Activated naive CD8-positive, alpha-beta T cell (primary cell): ENCODE results near the gene CAV2.

Source experiments
- H3K27ac Mint-ChIP-seq: one replicate; pipeline ENCODE4 v1.8.0; 2021; ENCODE audit warnings: mixed read lengths
- H3K27me3 Mint-ChIP-seq: one replicate; pipeline ENCODE4 v1.8.0; 2021; ENCODE audit warnings: mixed read lengths
- H3K36me3 Mint-ChIP-seq: one replicate; pipeline ENCODE4 v1.8.0; 2021; ENCODE audit warnings: mixed read lengths
- H3K4me1 Mint-ChIP-seq: one replicate; pipeline ENCODE4 v1.8.0; 2021; ENCODE audit warnings: low read depth, mixed read lengths
- H3K4me3 Mint-ChIP-seq: one replicate; pipeline ENCODE4 v1.8.0; 2021; ENCODE audit warnings: mild to moderate bottlenecking, mixed read lengths
- H3K9me3 Mint-ChIP-seq: one replicate; pipeline ENCODE4 v1.8.0; 2021; ENCODE audit warnings: low read depth, mixed read lengths

The CAV2 gene

DNA sequence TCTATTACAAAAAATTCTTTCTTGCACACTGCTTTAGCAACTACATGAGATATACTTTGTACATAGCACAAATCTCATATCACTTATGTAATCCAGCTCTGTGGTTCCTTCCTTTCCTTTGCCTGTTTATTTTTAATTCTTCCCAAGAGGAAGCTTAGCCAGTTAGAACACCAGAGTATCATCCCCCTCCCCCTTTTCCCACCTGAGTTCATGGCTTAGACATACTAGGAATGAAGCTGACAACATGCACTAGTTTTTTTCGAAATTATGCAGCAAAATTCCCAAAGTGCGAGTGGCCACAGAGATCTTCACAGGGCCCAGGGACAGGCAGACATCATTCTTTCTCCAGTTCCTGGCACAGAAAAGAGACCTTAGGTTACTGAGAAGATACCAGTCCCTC is 43.1 kb downstream of the CAV2 start:
- H3K27me3 Mint-ChIP-seq: peaks cover 14% of the 10 kb centered on the region
- H3K4me1 Mint-ChIP-seq: no peaks in the 10 kb centered on the region
- H3K9me3 Mint-ChIP-seq: peaks cover 3% of the 10 kb centered on the region
- H3K4me3 Mint-ChIP-seq: no peak overlapping the region
- no peak overlapping the region for H3K27ac Mint-ChIP-seq
- peaks cover 2% of the 10 kb centered on the region for H3K36me3 Mint-ChIP-seq

DNA sequence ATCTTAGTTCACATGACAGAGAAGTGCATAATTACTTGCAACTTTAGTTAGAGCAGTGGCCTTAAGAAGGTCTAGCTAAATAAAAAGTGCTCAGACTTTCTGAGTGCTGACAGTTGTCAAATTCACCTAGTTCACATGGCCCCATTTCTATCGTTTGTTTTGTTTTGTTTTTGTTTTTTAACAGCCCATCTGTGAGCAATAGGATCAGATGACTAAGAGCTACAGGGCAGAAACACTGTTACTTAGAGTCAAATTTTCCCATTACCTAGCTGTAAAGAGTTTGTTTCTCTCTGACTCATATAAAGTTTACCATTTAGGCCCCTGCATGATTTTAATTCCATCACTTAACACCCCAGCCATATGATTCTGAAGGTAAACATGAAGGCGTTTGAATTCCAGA is 44.1 kb downstream of the CAV2 start:
- Mint-ChIP-seq H3K4me3 (no peak overlapping the region), H3K36me3 (peaks cover 2% of the 10 kb centered on the region), H3K27ac (no peak overlapping the region), H3K9me3 (peaks cover 3% of the 10 kb centered on the region), H3K27me3 (peaks cover 11% of the 10 kb centered on the region), H3K4me1 (no peaks in the 10 kb centered on the region)

DNA sequence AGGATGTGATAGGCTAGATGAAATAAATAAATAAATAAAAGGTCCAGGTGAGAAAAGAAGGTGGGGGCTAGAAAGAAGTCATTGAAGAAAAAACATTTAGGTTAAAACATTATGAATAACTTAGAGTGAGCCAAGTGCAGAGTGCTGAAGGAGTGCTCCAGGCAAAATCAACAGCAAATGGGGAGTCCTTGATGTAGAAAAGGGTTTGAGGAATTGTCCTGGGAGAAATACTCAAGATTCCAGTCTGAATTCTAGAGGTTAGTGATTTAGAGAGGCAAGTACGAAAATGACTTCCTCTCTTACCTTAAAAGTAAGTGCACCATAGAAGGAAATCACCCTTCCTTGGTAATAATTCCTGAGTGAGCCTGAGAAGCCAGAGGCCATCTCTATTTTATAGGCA is 44.9 kb downstream of the CAV2 start:
- no peaks in the 10 kb centered on the region for H3K4me1 Mint-ChIP-seq
- H3K27me3 Mint-ChIP-seq: peaks cover 11% of the 10 kb centered on the region
- no peak overlapping the region for H3K4me3 Mint-ChIP-seq
- H3K27ac Mint-ChIP-seq: no peak overlapping the region
- no peaks in the 10 kb centered on the region for H3K9me3 Mint-ChIP-seq
- H3K36me3 Mint-ChIP-seq: no peaks in the 10 kb centered on the region

DNA sequence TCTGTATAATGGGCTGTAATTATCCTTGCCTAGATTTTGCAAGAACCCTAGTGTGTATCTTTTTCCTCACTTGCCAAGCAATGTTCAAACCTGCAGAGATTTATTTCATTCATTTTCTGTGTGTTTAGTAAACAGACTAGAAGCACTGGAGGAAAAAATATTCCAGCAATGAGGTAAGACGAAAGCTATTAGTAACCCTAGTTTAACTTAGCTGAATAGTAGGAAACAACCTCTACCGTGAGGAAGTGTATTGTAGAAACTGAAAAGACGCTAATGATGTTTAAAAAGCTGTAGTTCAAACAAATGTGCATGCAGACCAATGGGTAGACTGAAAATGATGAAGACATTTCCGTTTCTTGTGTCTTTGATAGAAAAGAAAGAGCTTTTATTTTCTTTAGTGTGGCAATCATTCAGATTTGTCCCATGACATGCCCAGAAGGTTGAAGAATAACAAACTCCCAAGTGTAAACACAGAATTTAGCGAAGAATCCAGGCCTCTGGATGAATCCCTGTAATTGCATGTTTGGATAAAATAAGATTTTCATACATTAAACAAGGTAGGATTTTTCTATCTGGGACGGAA is 46.0 kb downstream of the CAV2 start:
- Mint-ChIP-seq H3K4me1 (no peaks in the 10 kb centered on the region), H3K27ac (no peak overlapping the region), H3K36me3 (no peaks in the 10 kb centered on the region), H3K9me3 (no peaks in the 10 kb centered on the region), H3K4me3 (no peak overlapping the region), H3K27me3 (peaks cover 8% of the 10 kb centered on the region)

DNA sequence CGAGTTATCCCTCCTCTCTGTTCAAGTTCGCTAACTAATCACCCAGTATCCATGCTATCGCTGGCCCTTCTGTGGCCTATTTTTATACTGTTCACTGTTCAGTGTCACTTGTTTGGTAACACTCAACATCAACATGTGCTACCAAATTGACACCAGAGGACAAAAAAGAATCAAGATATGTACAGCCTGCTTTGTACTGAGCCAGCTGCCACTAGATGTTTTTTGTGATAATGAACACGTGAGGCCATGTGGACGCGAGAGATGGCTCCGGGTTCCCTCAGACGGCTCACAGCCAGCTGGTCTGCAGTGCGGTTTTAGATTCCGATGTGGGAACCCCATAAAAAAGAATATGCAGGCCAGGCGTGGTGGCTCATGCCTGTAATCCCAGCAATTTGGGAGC is 46.5 kb downstream of the CAV2 start:
- H3K27me3 Mint-ChIP-seq: peaks cover 6% of the 10 kb centered on the region
- H3K36me3 Mint-ChIP-seq: no peaks in the 10 kb centered on the region
- H3K27ac Mint-ChIP-seq: no peak overlapping the region
- no peak overlapping the region for H3K4me3 Mint-ChIP-seq
- H3K4me1 Mint-ChIP-seq: no peaks in the 10 kb centered on the region
- no peaks in the 10 kb centered on the region for H3K9me3 Mint-ChIP-seq

DNA sequence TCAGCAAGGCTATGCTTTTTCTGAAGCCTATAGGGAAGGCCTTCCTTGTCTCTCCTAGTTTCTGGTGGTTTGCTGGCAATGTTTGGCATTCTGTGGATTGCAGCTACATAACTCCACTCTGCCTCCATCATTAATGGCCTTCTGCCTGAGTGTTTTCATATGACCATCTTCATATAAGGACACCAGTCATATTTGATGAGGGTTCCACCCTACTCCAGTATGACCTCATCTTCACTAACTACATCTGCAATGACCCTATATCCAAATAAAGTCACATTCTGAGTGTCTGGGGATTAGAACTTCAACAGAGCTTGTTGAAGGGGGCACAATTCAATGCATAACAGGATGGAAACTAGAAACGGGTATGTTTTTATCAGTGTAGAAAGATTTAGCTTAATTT is 47.4 kb downstream of the CAV2 start:
- no peaks in the 10 kb centered on the region for H3K9me3 Mint-ChIP-seq
- no peaks in the 10 kb centered on the region for H3K4me1 Mint-ChIP-seq
- no peak overlapping the region for H3K27ac Mint-ChIP-seq
- no peaks in the 10 kb centered on the region for H3K36me3 Mint-ChIP-seq
- H3K27me3 Mint-ChIP-seq: peaks cover 6% of the 10 kb centered on the region
- H3K4me3 Mint-ChIP-seq: no peak overlapping the region

DNA sequence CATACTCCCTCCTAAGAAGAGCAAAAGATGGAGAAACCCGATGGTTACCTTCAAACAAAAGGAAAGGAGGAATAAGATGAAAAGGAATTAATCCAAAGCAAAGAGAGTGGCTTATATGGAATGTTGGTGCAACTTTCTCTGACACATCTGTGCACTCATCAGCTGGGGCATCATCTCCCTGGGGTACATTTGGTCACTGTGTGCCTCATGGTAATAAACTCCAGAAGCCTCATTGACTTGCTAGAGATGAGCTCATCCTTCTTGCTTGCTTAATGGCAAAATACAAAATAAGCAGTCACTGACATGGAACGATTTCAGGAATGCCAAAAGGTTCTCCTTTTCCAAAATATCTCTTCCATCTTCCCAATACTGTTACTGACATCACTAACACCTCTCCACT is 47.8 kb downstream of the CAV2 start:
- no peaks in the 10 kb centered on the region for H3K9me3 Mint-ChIP-seq

DNA sequence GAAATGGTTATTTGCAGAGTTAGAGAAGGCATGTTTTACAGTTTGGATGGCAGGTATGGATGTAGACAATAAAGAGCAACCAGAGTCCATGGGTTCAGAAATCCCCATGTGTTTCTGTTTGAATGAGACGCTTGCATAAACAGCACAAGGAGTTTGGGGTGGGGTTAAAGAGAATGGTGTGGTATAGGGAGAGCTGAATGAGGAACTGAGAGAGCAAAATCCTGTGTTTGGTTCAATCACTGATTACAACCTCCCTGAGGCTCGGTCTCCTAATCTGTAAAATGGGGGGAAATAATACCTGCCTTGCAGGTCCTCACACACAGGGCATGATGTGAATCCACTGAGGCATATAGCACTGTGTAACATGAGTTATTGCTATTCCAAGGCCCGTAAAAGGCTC is 49.0 kb downstream of the CAV2 start:
- Mint-ChIP-seq H3K4me3 (no peak overlapping the region), H3K9me3 (no peaks in the 10 kb centered on the region), H3K27ac (no peak overlapping the region), H3K36me3 (no peaks in the 10 kb centered on the region), H3K4me1 (no peaks in the 10 kb centered on the region), H3K27me3 (peaks cover 6% of the 10 kb centered on the region)

More for the DNA sequence above, 47.8 kb downstream of the CAV2 start:
- Mint-ChIP-seq H3K4me3 (no peak overlapping the region), H3K27ac (no peak overlapping the region), H3K36me3 (no peaks in the 10 kb centered on the region), H3K27me3 (peaks cover 6% of the 10 kb centered on the region), H3K4me1 (no peaks in the 10 kb centered on the region)

DNA sequence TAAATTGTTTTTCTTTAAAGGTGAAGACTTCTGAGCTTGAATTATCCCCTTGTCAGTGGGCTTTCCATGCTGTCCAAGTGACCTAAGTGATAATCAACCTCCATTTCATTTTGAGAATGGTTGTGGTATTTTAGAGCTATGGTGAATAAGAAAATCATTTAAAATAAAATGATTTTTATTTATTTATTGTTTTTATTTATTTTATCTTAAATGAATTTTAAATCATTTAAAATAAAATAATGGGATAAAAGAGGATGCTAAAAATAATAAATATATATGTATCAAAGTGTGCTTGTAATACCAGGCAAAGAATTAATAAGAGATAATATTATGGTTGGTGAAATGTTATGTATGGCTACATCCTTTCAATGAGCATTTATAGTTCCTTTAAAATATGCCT is 49.8 kb downstream of the CAV2 start:
- H3K4me3 Mint-ChIP-seq: no peak overlapping the region
- no peak overlapping the region for H3K27ac Mint-ChIP-seq
- H3K36me3 Mint-ChIP-seq: no peaks in the 10 kb centered on the region
- H3K9me3 Mint-ChIP-seq: no peaks in the 10 kb centered on the region
- H3K27me3 Mint-ChIP-seq: peaks cover 6% of the 10 kb centered on the region
- no peaks in the 10 kb centered on the region for H3K4me1 Mint-ChIP-seq

DNA sequence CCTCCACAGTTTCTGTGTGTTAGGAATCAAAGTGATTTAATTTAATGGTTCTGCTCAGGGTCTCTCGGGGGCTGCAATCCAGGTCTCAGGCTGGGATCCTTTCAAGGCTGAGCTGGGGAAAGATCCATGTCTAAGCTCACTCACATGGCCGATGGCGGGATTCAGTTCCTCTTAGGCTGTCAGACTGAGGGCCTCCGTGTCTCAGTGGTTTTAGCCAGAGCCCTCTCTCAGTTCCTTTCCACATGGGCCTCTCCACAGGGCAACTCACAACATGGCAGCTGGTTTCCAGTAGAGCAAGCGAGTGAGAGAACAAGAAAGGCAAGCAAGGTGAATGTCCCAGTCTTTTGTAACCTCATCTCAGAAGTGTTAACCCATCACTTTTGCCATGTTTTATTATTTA is 52.2 kb downstream of the CAV2 start:
- Mint-ChIP-seq H3K27ac (no peak overlapping the region), H3K4me1 (no peaks in the 10 kb centered on the region), H3K9me3 (no peaks in the 10 kb centered on the region), H3K27me3 (peaks cover 6% of the 10 kb centered on the region), H3K4me3 (no peak overlapping the region), H3K36me3 (no peaks in the 10 kb centered on the region)

DNA sequence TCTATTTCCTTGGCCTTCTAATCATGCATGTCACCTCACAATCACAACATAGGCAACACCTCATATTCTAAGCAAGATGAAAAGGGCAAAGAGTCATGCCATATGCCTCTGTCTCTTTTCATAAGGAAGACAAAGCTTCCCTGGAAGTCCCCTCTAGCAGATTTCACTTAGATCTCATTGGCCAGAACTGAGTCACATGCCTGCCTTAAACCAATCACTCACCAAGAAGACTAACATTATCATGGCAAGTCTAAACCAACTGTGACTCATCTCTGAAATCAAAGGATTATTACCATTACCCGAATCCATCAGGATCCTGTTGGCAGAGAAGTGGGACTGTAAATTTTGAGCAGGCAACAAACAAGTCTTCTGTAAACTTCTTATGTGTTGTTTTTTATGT is 53.1 kb downstream of the CAV2 start:
- no peak overlapping the region for H3K4me3 Mint-ChIP-seq
- H3K9me3 Mint-ChIP-seq: no peaks in the 10 kb centered on the region
- no peaks in the 10 kb centered on the region for H3K4me1 Mint-ChIP-seq
- no peak overlapping the region for H3K27ac Mint-ChIP-seq
- H3K27me3 Mint-ChIP-seq: peaks cover 6% of the 10 kb centered on the region
- H3K36me3 Mint-ChIP-seq: no peaks in the 10 kb centered on the region

DNA sequence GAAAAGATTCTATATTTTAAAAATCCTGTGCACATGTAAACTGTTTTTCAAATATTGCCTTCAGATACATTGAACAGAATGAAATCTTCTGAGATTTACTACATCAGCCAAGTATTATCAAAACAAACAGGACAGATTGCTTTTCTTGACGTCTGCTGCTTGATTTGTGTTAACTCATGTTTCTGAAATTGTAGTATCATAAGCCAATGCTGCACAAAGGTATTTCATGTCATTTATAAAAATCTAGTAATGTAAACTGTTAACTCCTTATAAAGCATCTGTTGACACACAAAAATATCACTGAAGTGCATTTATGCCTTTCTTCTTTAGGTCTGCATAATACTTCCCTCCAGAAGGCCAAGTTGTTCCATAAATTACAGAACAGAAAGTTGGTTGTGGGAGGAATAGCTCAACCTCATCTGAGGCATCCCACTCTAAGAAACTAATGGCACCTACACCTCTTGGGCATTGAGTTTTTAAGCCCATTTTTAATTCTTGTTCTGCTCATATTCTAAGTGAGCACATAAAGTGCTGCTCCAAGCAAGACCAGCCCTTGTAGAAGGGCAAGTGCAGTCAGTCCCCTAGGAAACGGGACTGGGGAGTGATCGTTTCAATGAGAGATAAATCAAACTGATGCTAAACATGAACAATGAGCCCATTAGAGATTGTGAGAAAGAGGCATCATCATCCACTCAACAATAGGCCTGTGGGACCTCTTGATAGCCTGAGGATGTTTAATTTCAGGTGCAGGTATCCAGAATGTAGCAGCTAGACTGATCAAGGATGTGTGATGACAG is 53.8 kb downstream of the CAV2 start:
- Mint-ChIP-seq H3K36me3 (no peaks in the 10 kb centered on the region), H3K4me3 (no peak overlapping the region), H3K9me3 (no peaks in the 10 kb centered on the region), H3K4me1 (no peaks in the 10 kb centered on the region), H3K27me3 (peaks cover 12% of the 10 kb centered on the region), H3K27ac (no peak overlapping the region)

DNA sequence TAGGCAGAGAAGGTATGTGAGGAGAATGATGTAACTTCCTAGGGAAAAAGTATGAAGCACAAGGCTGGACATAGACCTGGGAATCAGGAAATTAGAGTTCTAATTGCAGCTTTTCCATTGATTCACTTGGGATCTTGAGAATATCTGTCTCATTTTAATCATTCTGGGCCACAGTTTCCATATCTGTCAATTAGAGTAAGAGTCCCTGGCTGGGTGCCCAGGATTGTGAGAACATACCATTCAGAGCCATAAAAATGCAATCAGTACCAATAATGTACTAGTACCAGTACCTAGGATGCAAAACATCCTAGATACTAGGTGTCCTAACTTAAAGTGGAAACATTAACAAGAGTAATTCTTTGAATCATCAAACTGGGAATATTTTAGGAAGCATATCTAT is 54.9 kb downstream of the CAV2 start:
- H3K4me1 Mint-ChIP-seq: no peaks in the 10 kb centered on the region
- H3K36me3 Mint-ChIP-seq: no peaks in the 10 kb centered on the region
- H3K27ac Mint-ChIP-seq: no peak overlapping the region
- H3K9me3 Mint-ChIP-seq: no peaks in the 10 kb centered on the region
- peaks cover 12% of the 10 kb centered on the region for H3K27me3 Mint-ChIP-seq
- H3K4me3 Mint-ChIP-seq: no peak overlapping the region

DNA sequence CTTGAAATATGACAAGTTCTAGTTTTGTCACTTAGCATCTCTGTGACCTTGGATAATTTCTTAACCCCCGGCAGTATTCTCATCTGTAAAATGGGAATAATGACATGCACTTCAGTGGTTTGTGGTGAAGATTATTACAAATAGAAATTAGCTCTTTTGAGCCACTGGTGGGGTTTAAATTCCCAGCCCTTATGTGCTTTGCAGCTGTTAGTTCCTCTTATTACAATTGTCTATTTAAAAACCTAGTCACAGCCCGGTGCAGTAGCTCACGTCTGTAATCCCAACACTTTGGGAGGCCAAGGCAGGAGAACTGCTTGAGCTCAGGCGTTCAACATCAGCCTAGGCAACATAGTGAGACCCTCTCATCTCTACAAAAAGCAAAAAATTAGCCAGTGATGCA is 55.4 kb downstream of the CAV2 start:
- no peaks in the 10 kb centered on the region for H3K4me1 Mint-ChIP-seq
- H3K36me3 Mint-ChIP-seq: no peaks in the 10 kb centered on the region
- peaks cover 14% of the 10 kb centered on the region for H3K27me3 Mint-ChIP-seq
- no peak overlapping the region for H3K4me3 Mint-ChIP-seq
- no peak overlapping the region for H3K27ac Mint-ChIP-seq
- H3K9me3 Mint-ChIP-seq: no peaks in the 10 kb centered on the region

DNA sequence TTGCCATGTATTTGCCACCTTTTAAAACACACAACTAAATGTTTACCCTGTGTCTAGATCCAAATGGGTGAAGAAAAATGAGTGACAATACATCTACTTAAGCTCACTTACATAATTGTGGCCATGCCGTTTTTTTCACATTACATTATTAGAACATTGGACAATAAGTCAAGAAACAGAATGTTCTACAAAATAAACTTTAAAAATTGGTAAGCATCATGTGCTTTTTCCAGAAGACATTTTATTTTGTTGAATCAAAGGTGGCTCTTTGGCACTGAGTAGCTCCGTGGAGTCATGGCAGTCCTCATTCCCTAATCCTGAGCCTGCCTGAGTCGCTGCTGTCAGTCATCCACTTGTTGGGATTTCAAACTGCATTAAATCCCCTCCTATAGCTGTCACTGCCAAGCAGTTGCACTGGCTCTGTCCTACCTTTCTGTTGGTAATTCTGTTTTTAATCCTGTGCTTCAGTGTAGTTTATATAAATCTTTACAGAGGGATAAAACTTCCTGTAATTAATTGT is 57.6 kb downstream of the CAV2 start:
- Mint-ChIP-seq H3K9me3 (no peaks in the 10 kb centered on the region), H3K27ac (no peak overlapping the region), H3K27me3 (peaks cover 21% of the 10 kb centered on the region), H3K4me3 (no peak overlapping the region), H3K36me3 (no peaks in the 10 kb centered on the region), H3K4me1 (no peaks in the 10 kb centered on the region)

DNA sequence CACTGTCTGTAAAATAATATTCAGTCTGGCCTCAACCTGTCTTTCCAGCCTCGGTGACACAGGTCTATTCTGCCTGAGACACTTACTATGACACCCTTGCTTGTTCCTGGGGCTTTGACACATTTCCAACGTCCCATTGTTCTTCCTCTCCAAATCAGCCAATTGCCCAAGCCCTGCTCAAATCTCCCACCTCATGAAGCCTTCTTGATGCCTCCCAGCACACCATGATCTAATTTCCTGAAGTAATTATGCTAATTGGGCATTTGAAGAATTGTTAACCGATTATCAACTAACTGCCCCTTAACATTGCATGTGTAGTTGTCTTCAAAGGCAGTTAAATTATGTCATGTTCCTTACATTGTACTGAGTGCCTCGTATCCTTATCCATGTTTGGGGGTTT is 58.4 kb downstream of the CAV2 start:
- Mint-ChIP-seq H3K27ac (no peak overlapping the region), H3K4me1 (no peaks in the 10 kb centered on the region), H3K36me3 (no peaks in the 10 kb centered on the region), H3K27me3 (peaks cover 22% of the 10 kb centered on the region), H3K9me3 (no peaks in the 10 kb centered on the region), H3K4me3 (no peak overlapping the region)
